Activated T-helper 2 cell treated with anti-CD3 and anti-CD28 coated beads, Interferon-gamma antibody, Interleukin-2, Interleukin-4, amounts not matched to agents 10 μg/mL and 5 μg/mL and 100 μg/mL, durations not matched to agents 14 hours and 24 hours and 36 hours (primary cell): Measurements from ENCODE around the gene LUC7L2. TPM values are rescaled to one million over a fixed set of nuclear protein-coding genes. Genes with fewer than 3 reads are reported as not detected.
"Not testable (repeated sequence)": the region's sequence is repeated elsewhere in the genome, so short reads cannot be mapped to it uniquely, and the experiment has no call there.

ENCODE experiments used
- DNase-seq: peaks from one replicate; pipeline ENCODE4 v3.0.0; 2021; ENCODE audit warnings: low spot score
- H3K27ac Mint-ChIP-seq: one replicate; pipeline ENCODE4 v1.8.0; 2021; ENCODE audit warnings: mixed read lengths
- H3K27me3 Mint-ChIP-seq: one replicate; pipeline ENCODE4 v1.8.0; 2021; ENCODE audit warnings: low read depth, mixed read lengths
- H3K36me3 Mint-ChIP-seq: one replicate; pipeline ENCODE4 v1.8.0; 2021; ENCODE audit warnings: low read depth, mixed read lengths
- H3K4me1 Mint-ChIP-seq: one replicate; pipeline ENCODE4 v1.8.0; 2021; ENCODE audit warnings: low read depth, mixed read lengths
- H3K4me3 Mint-ChIP-seq: one replicate; pipeline ENCODE4 v1.8.0; 2021; ENCODE audit warnings: low read depth, mild to moderate bottlenecking, moderate library complexity, mixed read lengths
- H3K9me3 Mint-ChIP-seq: one replicate; pipeline ENCODE4 v1.8.0; 2021; ENCODE audit warnings: mixed read lengths
- intact Hi-C: fragments of 100-400 bp; cut with micrococcal nuclease; formaldehyde crosslinking; loops from one replicate; pipeline ENCODE4 v1.15.1; 2023
- total RNA-seq: library from RNA; stranded (reverse); gene quantifications from 2 replicates; pipeline ENCODE4 v1.2.3, GENCODE V29; 2022

The LUC7L2 gene
- 150 and 151 TPM in 2 replicates for total RNA-seq

GRCh38 chr7:139359366-139360209 is at the start of gene LUC7L2:
Gene LUC7L2 (plus strand): TSS chr7:139359894. CDS start chr7:139360262, 368 bp downstream.
- no peaks in the 10 kb centered on the region for H3K9me3 Mint-ChIP-seq
- peak; percentile 99 for DNase-seq
- peaks cover 41% of the 10 kb centered on the region for H3K36me3 Mint-ChIP-seq
- H3K4me3 Mint-ChIP-seq, result peak within 1 kb of the TSS; percentile 94
- intact Hi-C loops, result loop anchor here (1.0 to 5.0 kb wide), 4 partner anchors 18 to 267 kb away; partner anchors contain the start of genes FMC1, UBN2 and ZC3HAV1
- no peaks in the 10 kb centered on the region for H3K27me3 Mint-ChIP-seq
- peak within 1 kb of the TSS; percentile 99 for H3K27ac Mint-ChIP-seq
- H3K4me1 Mint-ChIP-seq, result peaks cover 32% of the 10 kb centered on the region

GRCh38 chr7:139317939-139318505 is 41.7 kb upstream of the LUC7L2 start:
- H3K27ac Mint-ChIP-seq, result no peak overlapping the region
- H3K27me3 Mint-ChIP-seq, result peaks cover 1% of the 10 kb centered on the region
- H3K4me1 Mint-ChIP-seq, result no peaks in the 10 kb centered on the region
- no peaks in the 10 kb centered on the region for H3K9me3 Mint-ChIP-seq
- no peak for DNase-seq
- H3K36me3 Mint-ChIP-seq, result no peaks in the 10 kb centered on the region
- H3K4me3 Mint-ChIP-seq, result no peak overlapping the region
- intact Hi-C loops, result no loop called here

- no peak for DNase-seq
- H3K4me1 Mint-ChIP-seq, result no peaks in the 10 kb centered on the region
- intact Hi-C loops, result no loop called here
- H3K27me3 Mint-ChIP-seq, result peaks cover under 1% of the 10 kb centered on the region
- H3K9me3 Mint-ChIP-seq, result no peaks in the 10 kb centered on the region
- H3K4me3 Mint-ChIP-seq, result no peak overlapping the region
- H3K36me3 Mint-ChIP-seq, result no peaks in the 10 kb centered on the region
- H3K27ac Mint-ChIP-seq, result no peak overlapping the region
These were observed 38.5 kb upstream of the LUC7L2 start for GRCh38 chr7:139321071-139321745.

GRCh38 chr7:139324709-139325108 is 35.0 kb upstream of the LUC7L2 start:
- H3K4me1 Mint-ChIP-seq, H3K27me3 Mint-ChIP-seq, H3K4me3 Mint-ChIP-seq, H3K27ac Mint-ChIP-seq, intact Hi-C loops, H3K36me3 Mint-ChIP-seq, H3K9me3 Mint-ChIP-seq, DNase-seq: not testable (repeated sequence)

GRCh38 chr7:139328375-139328774 is 31.3 kb upstream of the LUC7L2 start:
- intact Hi-C loops, result no loop called here
- peaks cover 4% of the 10 kb centered on the region for H3K27me3 Mint-ChIP-seq
- H3K36me3 Mint-ChIP-seq, result no peaks in the 10 kb centered on the region
- no peak overlapping the region for H3K4me3 Mint-ChIP-seq
- H3K4me1 Mint-ChIP-seq, result peaks cover 12% of the 10 kb centered on the region
- DNase-seq, result no peak
- H3K27ac Mint-ChIP-seq, result no peak overlapping the region
- peaks cover 9% of the 10 kb centered on the region for H3K9me3 Mint-ChIP-seq

- no peak overlapping the region for H3K4me3 Mint-ChIP-seq
- intact Hi-C loops, result no loop called here
- no peaks in the 10 kb centered on the region for H3K36me3 Mint-ChIP-seq
- H3K4me1 Mint-ChIP-seq, result peaks cover 12% of the 10 kb centered on the region
- no peak for DNase-seq
- no peak overlapping the region for H3K27ac Mint-ChIP-seq
- H3K27me3 Mint-ChIP-seq, result peaks cover 4% of the 10 kb centered on the region
- peaks cover 9% of the 10 kb centered on the region for H3K9me3 Mint-ChIP-seq
These were observed 30.6 kb upstream of the LUC7L2 start for GRCh38 chr7:139329119-139329518.

GRCh38 chr7:139330333-139331030 is 29.2 kb upstream of the LUC7L2 start:
- Mint-ChIP-seq H3K4me1 (peaks cover 12% of the 10 kb centered on the region), H3K9me3 (peaks cover 9% of the 10 kb centered on the region), H3K27me3 (peaks cover 4% of the 10 kb centered on the region), H3K27ac (no peak overlapping the region), H3K4me3 (no peak overlapping the region), H3K36me3 (no peaks in the 10 kb centered on the region)
- no peak for DNase-seq
- intact Hi-C loops, result no loop called here

GRCh38 chr7:139332697-139333359 is 26.9 kb upstream of the LUC7L2 start:
- H3K27ac Mint-ChIP-seq, result no peak overlapping the region
- no peaks in the 10 kb centered on the region for H3K36me3 Mint-ChIP-seq
- intact Hi-C loops, result no loop called here
- H3K27me3 Mint-ChIP-seq, result no peaks in the 10 kb centered on the region
- no peak overlapping the region for H3K4me3 Mint-ChIP-seq
- peaks cover 9% of the 10 kb centered on the region for H3K9me3 Mint-ChIP-seq
- DNase-seq, result no peak
- peaks cover 12% of the 10 kb centered on the region for H3K4me1 Mint-ChIP-seq

GRCh38 chr7:139333443-139333842 is 26.3 kb upstream of the LUC7L2 start:
- H3K36me3 Mint-ChIP-seq, H3K27ac Mint-ChIP-seq, H3K4me3 Mint-ChIP-seq, H3K27me3 Mint-ChIP-seq, intact Hi-C loops, H3K9me3 Mint-ChIP-seq, DNase-seq: not testable (repeated sequence)
- peaks cover 12% of the 10 kb centered on the region for H3K4me1 Mint-ChIP-seq

- Mint-ChIP-seq H3K4me1 (peaks cover 16% of the 10 kb centered on the region), H3K27me3 (no peaks in the 10 kb centered on the region), H3K36me3 (peaks cover 5% of the 10 kb centered on the region), H3K9me3 (peaks cover 15% of the 10 kb centered on the region), H3K4me3 (no peak overlapping the region), H3K27ac (no peak overlapping the region)
- intact Hi-C loops, result no loop called here
- no peak for DNase-seq
These were observed 25.1 kb upstream of the LUC7L2 start for GRCh38 chr7:139334399-139335150.

- peaks cover 21% of the 10 kb centered on the region for H3K4me1 Mint-ChIP-seq
- H3K27me3 Mint-ChIP-seq, result peaks cover 3% of the 10 kb centered on the region
- intact Hi-C loops, result no loop called here
- H3K4me3 Mint-ChIP-seq, result peak overlapping the region; percentile 97
- DNase-seq, result no peak
- H3K27ac Mint-ChIP-seq, result peak overlapping the region; percentile 70
- peaks cover 12% of the 10 kb centered on the region for H3K36me3 Mint-ChIP-seq
- peaks cover 7% of the 10 kb centered on the region for H3K9me3 Mint-ChIP-seq
These were observed 20.7 kb upstream of the LUC7L2 start for GRCh38 chr7:139339025-139339424.
